Measurements from ENCODE around the gene SLC44A1. TPM values are rescaled to one million over a fixed set of nuclear protein-coding genes. Genes with fewer than 3 reads are reported as not detected.

The SLC44A1 gene
- total and polyA plus RNA-seq, 2 of the 13 experiments (the other 11 are each of a cell fraction or from before 2014, with no cell fraction given) = 21.4 to 40.8 TPM

GRCh38 chr9:105447814-105448812 lies 203.7 kb downstream of the SLC44A1 start, which contains the start of gene FSD1L (continued):
- TF ChIP-seq HOMEZ (CRISPR knock-in tag; IDR thresholded peaks at IDR 0.05; ENCODE audit: low read depth) = no peak
- TF ChIP-seq RBM22 (optimal IDR thresholded peaks at IDR 0.05; ENCODE audit: low read length) = peak; percentile 67
- TF ChIP-seq PAF1 (CRISPR knock-in tag; IDR thresholded peaks at IDR 0.05) = no peak
- TF ChIP-seq KDM5B (CRISPR knock-in tag; IDR thresholded peaks at IDR 0.05; ENCODE audit: borderline replicate concordance) = peak; percentile 64
- no peak for TF ChIP-seq GATA4 (IDR thresholded peaks at IDR 0.05; ENCODE audit: borderline replicate concordance, low read depth)
- no peak for TF ChIP-seq NR3C1 (CRISPR knock-in tag; IDR thresholded peaks at IDR 0.05)
- TF ChIP-seq SPEN (CRISPR knock-in tag; IDR thresholded peaks at IDR 0.05; ENCODE audit: low read depth) = peak; percentile 74; the same call in 1 of the 2 replicates
- TF ChIP-seq MIER2 (CRISPR knock-in tag; IDR thresholded peaks at IDR 0.05) = 0 out of 2 replicates have a peak, but pooled peaks have one; percentile 8
- TF ChIP-seq ZNF354B (CRISPR knock-in tag; IDR thresholded peaks at IDR 0.05) = no peak
- TF ChIP-seq ZMAT3 (CRISPR knock-in tag; conservative IDR thresholded peaks at IDR 0.05) = peak; percentile 36; the same call in 1 of the 2 replicates
- no peak for TF ChIP-seq ZNF512 (CRISPR knock-in tag; IDR thresholded peaks at IDR 0.05)
- 0 out of 2 replicates have a peak, but pooled peaks have one; percentile 67 for TF ChIP-seq MEIS1 (CRISPR knock-in tag; IDR thresholded peaks at IDR 0.05; ENCODE audit: borderline replicate concordance)
- no peak; the same call in 1 of the 2 replicates for TF ChIP-seq ARHGAP35 (CRISPR knock-in tag; IDR thresholded peaks at IDR 0.05; ENCODE audit: borderline replicate concordance)
- no peak for TF ChIP-seq ZNF781 (CRISPR knock-in tag; IDR thresholded peaks at IDR 0.05; ENCODE audit: borderline replicate concordance, not compliant biosample characterization)
- peak; percentile 90; the same call in 1 of the 2 replicates for TF ChIP-seq MTF2 (CRISPR knock-in tag; IDR thresholded peaks at IDR 0.05; ENCODE audit: borderline replicate concordance)
- TF ChIP-seq FUBP1 (CRISPR knock-in tag; IDR thresholded peaks at IDR 0.05; ENCODE audit: borderline replicate concordance) = no peak
- no peak for TF ChIP-seq PHF5A (CRISPR knock-in tag; IDR thresholded peaks at IDR 0.05; ENCODE audit: low read depth, unreplicated experiment)
- TF ChIP-seq ZSCAN22 (CRISPR knock-in tag; IDR thresholded peaks at IDR 0.05) = no peak
- TF ChIP-seq ATF5 (CRISPR knock-in tag; IDR thresholded peaks at IDR 0.05; ENCODE audit: low read depth) = no peak
- no peak for TF ChIP-seq RARG (CRISPR knock-in tag; IDR thresholded peaks at IDR 0.05; ENCODE audit: low read depth)
- peak; percentile 87 for TF ChIP-seq RBFOX2 (IDR thresholded peaks at IDR 0.05; ENCODE audit: low read depth, low read length)
- TF ChIP-seq GTF2F1 (IDR thresholded peaks at IDR 0.05; ENCODE audit: low read length) = no peak
- peak in 1 of 2 experiments; percentile 79; a peak in 3 of 4 replicates for TF ChIP-seq POLR2A (IDR thresholded peaks at IDR 0.05; ENCODE audit: insufficient read depth in 1 of 2, low read depth in 2 of 2, low read length in 2 of 2)
